SK-N-DZ (cell line): ENCODE data around the gene STPG1.
A peak's percentile ranks its signal among the peaks of the same experiment; 100 is the strongest.

ENCODE experiments used
- DNase-seq: peaks from one replicate; pipeline ENCODE4 v3.0.0-alpha.2; 2015; ENCODE audit warnings: low spot score

The STPG1 gene

DNA sequence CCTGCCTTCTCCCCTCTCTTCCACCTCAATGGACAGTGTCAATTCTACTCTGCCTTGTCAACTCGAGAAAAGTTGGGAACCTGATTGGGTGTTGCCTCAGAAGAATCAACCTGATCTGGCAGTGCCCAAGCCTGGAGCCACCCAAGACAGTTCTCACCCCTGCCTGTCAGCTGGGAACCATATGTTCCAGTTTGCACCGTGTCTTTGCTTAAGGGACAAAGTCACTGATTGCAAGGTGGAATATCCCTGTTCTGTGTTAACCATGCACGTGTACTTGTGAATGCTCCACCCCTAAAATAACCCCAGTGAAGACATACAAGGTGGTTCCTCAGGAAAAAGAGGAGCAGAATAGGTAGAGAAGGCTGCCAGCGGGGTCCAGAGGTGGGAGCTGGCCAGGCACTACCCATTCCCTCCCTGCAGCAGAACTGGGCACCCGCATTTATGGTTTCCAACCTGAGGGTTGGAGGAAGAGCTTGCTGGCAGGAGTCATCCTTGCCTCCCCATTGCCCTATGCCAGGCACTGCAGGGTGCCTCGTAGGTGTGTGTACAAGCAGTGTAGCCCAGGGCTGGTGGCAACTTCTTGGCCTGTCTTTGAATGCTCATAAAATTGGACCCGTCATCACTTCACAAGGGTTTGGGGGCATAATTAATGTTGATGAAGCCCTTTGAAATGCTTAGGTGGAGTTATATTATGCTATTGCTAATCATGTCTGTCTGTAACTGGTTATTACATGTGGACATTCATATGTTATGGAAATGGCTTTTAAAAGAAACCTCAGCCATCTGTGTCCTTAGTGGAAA is 13.4 kb upstream of the STPG1 start:
- no peak for DNase-seq

DNA sequence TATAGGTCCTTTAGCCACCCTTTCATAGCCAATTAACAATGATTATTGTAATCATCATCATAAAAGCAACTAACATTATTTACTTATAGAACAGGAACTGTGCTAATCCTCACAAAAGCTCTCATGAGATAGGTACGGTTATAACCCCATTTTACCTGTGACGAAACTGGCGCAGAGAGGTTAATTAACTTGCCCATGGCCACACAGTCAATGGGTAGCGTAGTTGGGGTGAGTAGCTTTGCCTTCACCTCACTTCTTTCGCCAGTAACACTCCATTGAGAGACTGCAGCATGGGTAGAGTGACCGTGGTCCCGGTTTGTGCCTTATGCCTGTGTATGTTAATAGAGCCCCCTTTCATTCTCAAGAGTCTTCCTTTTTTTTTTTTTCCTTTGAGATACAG is 12.3 kb upstream of the STPG1 start:
- no peak for DNase-seq

DNA sequence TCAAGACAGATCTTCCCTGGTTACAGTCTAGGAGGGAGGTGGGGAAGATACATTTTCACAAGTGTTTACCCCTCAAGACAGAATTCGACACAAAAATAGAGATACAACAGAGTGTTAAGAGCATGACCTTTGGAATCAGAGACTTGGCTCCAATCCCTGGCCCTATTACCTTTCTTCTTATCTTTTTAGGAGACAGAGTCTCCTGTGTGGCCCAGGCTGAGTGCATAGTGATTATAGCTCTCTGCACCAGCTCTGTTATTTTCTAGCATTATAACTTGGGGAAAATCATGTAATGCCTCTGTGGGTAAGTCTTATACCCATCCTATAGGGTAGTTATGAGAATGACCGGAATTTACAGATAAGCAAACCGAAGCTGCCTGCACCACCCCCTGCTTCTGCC is 11.9 kb upstream of the STPG1 start:
- DNase-seq: no peak

DNA sequence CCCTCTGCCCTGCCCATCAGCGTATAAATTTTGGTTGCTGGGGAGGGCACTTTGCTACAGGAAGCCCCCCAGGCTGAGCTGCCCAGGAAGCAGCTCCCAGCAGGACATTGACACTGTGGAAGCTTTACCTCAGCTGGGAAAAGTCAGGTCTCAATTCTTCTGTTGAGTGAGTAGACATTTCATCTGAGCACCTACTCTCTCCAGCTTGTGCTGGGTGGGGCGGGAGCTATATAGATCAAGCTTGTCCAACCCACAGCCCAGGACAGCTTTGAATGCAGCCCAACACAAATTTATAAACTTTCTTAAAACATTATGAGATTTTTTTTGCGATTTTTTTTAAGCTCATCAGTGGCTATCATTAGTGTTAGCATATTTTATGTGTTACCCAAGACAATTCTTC is 11.4 kb upstream of the STPG1 start:
- no peak for DNase-seq

DNA sequence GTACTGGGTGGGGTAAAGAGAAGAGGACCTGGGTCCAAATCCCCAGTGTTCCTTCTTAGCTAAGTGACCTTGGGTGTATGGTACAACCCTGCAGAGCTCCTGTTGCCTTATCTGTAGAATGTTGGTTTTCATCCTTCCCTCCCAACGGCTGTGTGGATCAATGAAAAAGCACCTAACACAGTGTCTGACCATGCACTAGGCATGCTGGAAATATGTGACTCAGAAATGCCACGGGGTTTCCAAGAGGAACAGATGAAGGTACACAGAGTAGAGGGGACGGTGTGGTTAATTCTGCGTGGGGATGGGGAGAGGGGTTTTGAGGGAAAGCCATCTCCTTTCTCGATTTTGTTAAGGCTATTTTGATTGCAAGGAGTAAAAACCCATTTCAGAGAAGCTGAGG is 10.6 kb upstream of the STPG1 start:
- DNase-seq: no peak

DNA sequence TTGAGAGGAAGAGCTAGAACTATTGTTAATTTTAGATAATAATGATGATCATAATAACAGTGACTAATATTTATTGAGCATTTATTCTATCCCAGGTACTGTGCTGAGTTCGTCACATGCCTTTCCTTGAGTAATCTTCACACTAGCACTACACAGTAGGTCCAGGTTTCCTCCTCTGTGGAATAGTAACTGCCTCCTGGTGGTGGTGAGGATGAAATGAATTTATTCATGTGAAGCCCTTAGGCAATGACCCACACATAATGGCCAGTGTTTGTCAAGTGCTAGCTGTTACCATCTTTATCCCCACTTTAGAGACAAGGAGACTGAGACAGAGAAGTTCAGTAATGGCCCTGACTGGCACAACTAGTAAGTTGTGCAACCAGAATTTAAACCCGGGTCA is 7.9 kb upstream of the STPG1 start:
- DNase-seq: no peak

DNA sequence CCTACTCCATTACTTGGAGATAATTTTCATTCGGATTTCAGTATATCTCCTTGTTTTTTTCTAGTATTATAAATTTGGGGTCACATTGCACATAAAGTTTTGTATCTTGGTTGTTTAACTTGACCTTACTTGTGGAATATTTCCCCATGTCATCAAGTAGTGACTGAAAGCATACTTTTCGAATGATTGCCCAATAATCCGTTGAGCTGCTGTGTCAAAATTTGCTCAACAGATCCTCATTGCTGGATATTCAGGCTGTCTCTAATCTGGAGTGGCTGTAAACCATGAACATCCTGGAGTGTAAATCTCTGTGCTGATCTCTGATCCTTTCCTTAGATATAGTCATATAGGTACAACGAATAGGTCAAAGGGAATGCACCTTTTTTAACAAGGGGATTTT is 7.0 kb upstream of the STPG1 start:
- DNase-seq: no peak

DNA sequence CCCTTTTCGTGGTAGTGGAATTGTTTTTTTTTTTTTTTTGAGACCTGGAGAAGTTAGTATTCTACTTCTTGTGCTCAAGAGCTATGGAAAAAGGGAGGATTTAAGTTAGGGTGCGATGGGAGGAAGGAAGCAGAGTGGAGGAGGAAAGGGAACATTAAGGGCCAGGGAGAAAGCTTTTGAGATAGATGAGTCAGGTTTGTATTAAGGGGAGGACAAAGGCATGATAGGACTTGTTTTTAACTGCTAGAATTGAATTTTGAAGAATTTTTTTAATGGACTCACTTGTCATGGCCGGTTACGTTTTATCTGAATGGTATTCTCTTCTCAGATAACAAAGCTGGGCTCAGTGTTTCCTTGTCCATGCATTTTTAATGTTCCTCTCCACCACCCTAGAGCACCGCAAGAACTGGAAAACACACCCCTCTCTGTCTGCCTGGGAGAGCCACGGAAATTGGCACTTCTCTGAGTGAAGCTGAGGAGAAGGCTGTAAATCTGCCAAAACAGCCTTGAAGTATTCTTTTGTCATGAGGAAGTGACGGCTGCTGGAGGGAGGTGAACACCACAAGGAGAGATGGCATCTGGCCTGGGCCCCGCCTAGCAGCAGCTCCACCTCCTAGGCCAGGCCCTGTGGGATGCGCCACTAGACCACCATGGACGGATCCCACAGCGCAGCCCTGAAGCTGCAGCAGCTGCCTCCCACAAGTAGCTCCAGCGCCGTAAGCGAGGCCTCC is 5.5 kb upstream of the STPG1 start:
- no peak for DNase-seq

DNA sequence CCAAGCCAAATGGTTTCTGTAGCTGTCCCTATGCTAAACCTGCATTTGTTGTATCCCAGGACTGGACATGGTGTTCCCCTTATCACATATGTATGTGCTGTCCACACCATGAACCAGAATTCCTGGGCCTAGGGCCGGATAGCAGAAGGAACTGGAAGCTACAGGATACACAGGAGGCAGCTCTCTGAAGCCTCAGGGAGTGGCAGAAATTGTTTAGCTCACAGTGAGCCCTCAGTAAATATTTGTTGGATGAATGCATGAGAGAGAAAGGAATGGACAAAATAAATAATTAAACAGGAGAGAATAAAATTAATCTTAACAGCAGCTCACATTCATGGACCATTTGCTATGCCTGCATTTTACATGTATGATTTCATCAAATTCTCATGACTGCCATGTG is 4.1 kb upstream of the STPG1 start:
- DNase-seq: no peak

DNA sequence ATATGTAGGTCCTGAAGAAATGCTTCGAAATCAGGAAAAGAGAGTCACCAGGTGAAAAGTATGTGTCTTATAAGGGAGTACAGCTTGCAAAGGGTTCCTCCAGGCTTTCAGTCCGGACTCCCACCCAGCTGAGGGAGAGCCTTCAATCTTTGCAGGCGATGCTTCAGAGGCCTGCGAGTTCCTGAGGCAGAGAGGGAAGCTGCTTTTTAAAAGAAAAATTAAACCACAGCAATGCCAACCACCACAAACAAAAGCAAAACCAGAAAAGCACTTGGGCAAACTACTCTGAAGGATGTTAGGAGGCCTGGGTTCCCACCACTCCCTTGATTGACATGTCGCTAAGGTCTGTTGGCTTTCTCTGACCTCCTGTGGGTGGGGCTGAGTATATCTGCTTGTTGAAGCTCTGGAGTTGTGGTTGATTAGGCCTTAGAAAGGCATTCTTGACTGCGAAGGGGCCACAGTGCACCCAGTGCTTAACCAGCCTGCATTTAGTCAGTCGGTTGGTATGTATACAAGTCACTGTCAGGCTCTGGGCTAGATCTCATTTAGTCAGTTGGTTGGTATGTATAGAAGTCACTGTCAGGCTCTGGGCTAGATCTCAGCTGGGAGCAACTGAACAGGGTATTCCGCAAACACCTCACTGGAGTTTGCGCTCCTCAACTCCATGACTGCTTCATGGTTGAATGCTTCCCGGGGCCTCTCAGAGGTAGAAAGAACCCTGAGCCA is 3.2 kb upstream of the STPG1 start:
- DNase-seq: no peak

DNA sequence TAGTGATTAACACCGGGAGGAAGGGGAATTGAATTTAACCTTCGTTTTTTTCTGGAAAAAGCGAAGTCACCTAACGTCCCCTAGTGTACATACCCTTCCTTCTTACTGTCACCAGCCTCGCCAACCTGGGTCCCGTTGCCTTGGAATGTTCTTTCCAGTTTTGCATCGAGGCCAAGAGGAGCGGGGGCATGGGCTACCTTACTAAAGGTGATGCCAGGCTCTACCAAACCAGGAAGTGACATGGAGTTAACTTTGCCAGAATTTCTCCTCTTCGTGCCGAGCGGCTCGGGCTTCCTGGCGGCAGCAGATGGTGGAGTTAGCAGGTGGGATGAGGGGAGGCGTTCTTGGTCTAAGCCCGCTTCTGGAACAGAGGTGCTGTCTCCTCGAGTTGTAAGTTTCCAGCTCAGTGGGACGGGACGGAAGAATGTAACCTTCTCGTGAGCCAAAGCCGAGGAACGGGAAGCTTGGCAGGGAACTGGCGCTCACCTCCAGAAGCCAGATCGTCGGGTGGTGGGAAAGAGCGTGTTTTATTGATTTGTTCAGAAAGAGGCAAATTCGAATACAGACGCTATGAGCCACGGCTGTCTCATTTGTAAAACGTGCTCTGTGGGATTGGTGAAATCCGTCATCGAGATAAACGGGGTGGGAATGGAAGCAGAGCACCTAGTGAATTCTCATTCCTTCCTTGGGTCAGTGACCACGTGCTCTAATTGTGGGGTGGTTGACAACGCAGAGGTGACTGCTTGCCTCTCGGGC is 2.5 kb upstream of the STPG1 start:
- no peak for DNase-seq

DNA sequence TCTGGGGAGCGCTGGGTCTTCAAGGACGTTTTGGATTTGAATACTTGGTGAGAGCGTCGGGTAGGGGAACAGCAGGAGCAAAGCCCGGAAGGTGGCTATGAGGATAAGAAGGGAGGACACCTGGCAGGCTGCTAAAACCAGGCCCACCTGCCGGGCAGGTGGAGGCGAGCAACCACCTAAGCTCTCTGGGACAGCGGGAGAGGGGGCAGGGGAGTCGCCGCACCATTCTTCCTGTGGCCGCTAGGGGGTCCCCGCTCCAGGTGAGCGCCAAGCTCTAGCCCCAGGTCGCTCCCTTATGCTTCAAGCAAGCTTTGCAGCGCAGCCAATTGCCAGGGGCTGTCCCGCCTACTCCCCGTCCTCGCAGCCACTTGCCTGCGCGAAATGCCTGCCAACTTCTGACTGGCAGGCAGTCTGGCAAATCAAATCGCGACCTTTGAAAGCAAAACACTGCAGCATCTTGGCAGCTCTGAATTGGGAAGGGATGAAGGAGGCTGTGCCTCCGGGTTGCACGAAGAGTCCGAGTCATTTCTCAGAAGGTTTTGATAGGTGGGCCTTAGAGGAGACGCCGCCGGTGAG is 1.8 kb upstream of the STPG1 start, which contains the start of gene NIPAL3:
NIPAL3 (plus strand) TSS at position 469 of the 576 bp plus-strand sequence. CDS start 3,746 bp downstream, outside the sequence.
- peak; percentile 98 for DNase-seq

DNA sequence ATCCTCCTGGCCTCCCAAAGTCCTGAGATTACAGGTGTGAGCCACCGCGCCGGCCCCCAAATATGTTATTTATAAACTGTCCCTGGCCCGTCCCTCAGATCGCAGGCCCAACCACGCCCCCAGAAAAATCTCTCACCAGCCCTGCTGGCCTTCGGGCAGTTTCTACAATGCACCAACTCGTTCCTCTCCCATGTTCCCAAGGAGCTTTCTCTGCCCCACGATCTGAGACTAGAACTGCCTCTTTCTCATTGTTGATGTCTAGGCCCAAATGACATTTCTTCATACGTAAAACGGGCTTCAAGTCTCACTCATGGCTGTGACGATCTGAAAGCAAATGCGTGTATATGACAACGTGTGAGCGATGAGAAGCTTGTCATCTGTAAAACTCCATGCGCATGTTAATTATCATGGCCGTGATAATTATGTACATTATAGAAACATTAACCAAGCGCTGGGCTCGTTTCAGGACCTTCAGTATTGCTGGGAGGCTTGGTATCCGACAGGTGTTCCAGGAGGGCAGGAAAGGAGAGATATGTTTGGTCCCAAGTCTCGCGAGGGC is 1.3 kb upstream of the STPG1 start:
- no peak for DNase-seq

DNA sequence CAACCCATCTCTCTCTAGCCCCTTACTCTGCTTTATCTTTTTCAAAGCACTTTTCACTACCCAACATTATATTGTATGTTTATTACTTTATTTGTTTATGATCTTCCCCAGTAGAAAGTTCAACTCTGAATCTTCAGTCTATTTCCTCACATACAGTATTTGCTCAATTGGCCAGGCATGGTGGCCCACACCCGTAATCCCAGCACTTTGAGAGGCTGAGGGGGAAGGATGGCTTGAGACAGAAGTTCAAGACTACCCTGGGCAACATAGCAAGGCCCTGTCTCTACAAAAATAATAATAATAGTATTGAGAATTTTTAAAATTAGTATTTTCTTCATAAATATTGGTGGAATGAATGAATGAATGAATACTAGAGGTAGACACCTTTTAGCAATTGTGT is 1.2 kb downstream of the STPG1 start:
- DNase-seq: no peak

DNA sequence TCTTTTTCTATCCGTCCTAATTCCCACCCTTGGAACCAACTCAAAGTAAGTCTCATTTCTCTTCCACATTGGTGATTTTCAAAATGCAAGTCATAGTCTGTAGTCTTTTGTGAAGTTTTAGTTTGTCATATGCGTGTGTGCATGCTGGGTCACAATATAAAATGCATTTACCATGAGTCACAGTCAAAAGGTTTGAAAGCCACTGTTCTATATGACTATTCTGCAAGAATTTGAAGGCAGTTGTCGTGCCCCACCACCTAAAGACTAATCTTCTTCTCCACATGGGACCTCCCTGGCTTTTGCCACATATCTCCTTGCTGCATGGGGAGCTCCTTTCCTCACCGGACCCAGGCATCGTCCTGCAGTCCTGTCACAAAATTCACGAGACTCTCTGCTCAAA is 1.6 kb downstream of the STPG1 start:
- no peak for DNase-seq

DNA sequence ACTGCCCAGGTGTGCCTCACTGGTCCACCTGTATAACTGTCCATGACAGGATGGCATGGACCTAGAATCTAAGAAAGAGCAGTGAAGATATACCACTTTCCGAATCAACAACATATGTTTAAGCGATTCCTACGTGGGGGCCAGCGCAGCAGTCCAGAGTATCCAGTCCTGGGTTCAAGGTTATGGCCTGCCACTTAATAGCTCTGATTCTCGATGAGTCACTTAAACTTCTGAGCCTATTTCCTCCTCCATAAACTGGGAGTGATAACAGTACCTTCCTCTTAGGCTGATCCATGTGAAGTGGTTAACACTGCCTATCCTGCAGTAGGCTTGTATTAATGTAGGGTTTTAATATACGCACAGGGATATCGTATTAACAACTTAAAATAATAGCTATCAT is 2.8 kb downstream of the STPG1 start:
- DNase-seq: no peak

DNA sequence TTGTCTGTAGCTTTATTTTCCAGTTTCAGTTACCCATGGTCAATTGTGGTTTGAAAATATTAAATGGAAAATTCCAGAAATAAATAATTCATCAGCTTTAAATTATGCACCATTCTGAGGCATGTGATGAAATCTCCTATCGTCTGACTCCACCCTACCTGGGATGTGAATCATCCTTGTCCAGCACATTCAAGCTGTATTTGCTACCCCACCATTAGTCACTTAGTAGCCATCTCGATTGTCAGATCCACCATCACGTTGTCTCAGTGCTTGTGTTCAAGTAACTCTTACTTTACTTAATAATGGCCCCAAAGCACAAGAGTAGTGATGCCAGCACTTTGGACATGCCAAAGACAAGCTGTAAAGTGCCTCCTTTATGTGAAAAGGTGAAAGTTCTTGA is 4.0 kb downstream of the STPG1 start:
- no peak for DNase-seq

DNA sequence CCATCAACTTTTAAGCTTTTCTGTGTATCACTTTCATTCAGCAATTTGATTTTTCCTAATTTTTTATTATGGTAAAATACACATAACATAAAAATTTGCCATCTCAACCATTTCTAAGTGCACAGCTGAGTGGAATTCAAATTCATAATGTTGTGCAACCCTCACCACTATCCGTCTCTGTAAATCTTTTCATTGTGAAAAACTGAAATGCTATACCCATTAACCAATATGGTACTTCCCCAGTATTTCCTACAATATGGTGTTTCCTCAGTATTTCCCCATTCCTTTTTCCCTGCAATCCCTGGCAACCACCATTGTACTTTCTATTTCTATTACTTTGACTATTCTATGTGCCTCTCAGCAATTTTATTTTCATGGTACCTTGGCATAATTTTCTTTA is 6.8 kb downstream of the STPG1 start:
- no peak for DNase-seq

DNA sequence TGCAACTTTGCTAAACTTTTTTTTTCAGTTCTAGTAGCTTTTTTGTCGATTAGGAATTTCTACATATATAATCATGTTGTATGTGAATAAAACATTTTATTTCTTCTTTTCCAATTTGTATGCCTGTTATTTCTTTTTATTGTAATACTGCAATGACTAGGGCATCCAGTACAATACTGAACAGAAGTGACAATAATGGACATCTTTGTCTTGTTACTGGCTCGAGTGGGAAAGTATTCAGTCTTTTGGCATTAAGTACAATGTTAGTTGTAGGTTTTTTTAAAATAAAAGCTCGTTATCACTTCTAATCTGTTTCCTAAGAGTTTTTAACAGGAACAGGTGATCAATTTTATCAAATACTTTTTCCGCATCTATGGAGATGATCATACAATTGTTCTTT is 9.8 kb downstream of the STPG1 start:
- no peak for DNase-seq

DNA sequence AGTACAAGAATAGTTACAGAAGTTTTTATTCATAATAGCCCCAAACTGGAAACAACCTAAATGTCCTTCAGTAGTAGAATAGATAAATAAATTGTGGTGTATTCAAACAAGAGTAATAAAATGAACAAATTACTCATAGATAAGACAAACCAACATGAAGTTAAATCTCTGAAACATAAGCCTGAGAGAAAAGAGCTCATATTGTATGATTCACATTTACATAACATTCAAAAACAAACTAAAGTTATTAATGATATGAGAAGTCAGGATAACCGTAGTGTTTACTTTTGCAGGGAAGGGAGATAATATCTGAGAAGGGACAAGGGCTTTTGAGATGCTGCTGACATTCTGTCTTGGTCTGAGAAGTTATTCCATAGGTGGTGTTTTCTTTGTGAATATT is 13.5 kb downstream of the STPG1 start:
- DNase-seq: no peak

DNA sequence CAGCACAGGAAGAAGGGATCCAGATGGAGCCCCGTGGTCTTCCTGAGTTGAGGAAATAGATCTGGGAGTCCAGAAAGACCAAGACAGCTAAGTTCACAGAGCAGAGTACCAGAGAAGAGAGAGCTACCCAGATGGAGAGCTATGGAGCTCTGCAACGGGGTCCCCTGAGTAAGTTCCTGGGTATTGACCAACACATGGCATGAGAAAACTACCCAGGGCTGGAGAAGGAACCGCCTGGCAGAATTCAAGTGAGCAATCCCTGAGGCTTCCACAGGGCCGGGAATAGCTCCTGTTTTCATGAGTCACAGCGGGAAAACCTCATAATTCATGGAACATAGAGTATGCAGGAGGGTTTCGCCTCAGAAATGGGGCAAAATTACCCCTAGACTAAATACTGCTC is 19.7 kb downstream of the STPG1 start:
- DNase-seq: no peak
